WERI-Rb-1 (cell line): ENCODE data around the gene YJU2.

Experiments
- DNase-seq: peaks from one replicate; pipeline ENCODE4 v3.0.0-alpha.2; 2020
- H3K27ac ChIP-seq: fragments of 250-450 bp; sonication (Bioruptor Pico); 2 replicates; pipeline ENCODE4 v1.5.1; 2020; ENCODE audit warnings: mild to moderate bottlenecking, moderate library complexity
- H3K27me3 ChIP-seq: fragments of 250-450 bp; sonication (Bioruptor Pico); 2 replicates; pipeline ENCODE4 v1.5.1; 2021; ENCODE audit warnings: mild to moderate bottlenecking, low read depth, moderate library complexity; ENCODE audit not compliant: insufficient read depth, severe bottlenecking
- H3K36me3 ChIP-seq: fragments of 250-450 bp; sonication (Bioruptor Pico); 2 replicates; pipeline ENCODE4 v1.5.1; 2020; ENCODE audit warnings: mild to moderate bottlenecking, moderate library complexity
- H3K4me3 ChIP-seq: 2 replicates; pipeline ENCODE4 v1.5.1; 2011; ENCODE audit warnings: low read depth, mild to moderate bottlenecking, control low read depth, low read length
- H3K9me3 ChIP-seq: fragments of 250-450 bp; sonication (Bioruptor Pico); 2 replicates; pipeline ENCODE4 v1.5.1; 2021; ENCODE audit warnings: mild to moderate bottlenecking, moderate library complexity; ENCODE audit not compliant: severe bottlenecking
- CTCF ChIP-seq: IDR thresholded peaks from 2 replicates; pipeline ENCODE4 v1.5.1; 2011; ENCODE audit warnings: low read depth, mild to moderate bottlenecking, control low read depth, inconsistent platforms, low read length

Gene YJU2

GRCh38 chr19:4264812-4265211 lies 17.9 kb downstream of the YJU2 start:
- TF ChIP-seq CTCF = no peak
- Histone ChIP-seq H3K36me3 (peaks cover 27% of the 10 kb centered on the region), H3K9me3 (no peaks in the 10 kb centered on the region), H3K27ac (no peak overlapping the region), H3K27me3 (no peaks in the 10 kb centered on the region), H3K4me3 (no peak overlapping the region)
- no peak for DNase-seq

DNA sequence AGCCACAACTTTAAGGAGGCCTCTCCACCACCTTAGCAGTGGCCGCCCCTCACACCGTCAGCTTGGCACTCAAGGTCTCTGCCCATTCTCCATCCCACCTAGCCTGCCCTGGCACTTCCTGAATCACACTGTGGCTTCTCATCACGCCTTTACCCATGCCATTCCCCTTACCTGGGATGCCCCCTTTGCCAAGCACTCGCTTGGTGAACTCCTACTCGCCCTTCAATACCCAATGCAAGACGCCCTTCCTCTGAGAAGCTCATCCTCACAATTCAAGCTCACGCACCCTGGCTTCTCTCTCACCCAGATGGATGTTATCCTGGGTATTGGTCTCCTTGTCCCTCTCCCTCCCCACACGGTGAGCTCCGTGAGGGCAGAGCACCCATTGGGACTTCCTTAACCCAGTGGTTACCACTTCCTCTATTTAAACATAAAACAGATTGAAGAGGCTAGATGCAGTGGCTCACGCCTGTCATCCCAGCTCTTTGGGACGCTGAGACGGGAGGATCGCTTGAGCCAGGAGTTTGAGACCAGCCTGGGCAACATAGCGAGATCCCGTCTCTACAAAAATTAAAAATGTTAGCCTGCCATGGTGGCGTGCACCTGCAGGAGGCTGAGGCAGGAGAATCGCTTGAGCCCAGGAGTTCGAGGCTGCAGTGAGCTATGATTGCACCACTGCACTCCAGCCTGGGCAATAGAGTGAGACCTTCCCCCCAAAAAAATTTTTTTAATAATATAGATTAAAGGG lies 19.5 kb downstream of the YJU2 start:
- no peak overlapping the region for H3K27ac ChIP-seq
- H3K36me3 ChIP-seq = peaks cover 27% of the 10 kb centered on the region
- no peaks in the 10 kb centered on the region for H3K27me3 ChIP-seq
- H3K4me3 ChIP-seq = no peak overlapping the region
- no peak for DNase-seq
- TF ChIP-seq CTCF = no peak
- no peaks in the 10 kb centered on the region for H3K9me3 ChIP-seq

- H3K27me3 ChIP-seq = no peaks in the 10 kb centered on the region
- H3K36me3 ChIP-seq = peaks cover 21% of the 10 kb centered on the region
- peak; percentile 69 for DNase-seq
- no peak overlapping the region for H3K27ac ChIP-seq
- no peaks in the 10 kb centered on the region for H3K9me3 ChIP-seq
- TF ChIP-seq CTCF = peak; percentile 79
- no peak overlapping the region for H3K4me3 ChIP-seq
Measured at GRCh38 chr19:4267101-4267900, 20.4 kb downstream of the YJU2 start.

DNA sequence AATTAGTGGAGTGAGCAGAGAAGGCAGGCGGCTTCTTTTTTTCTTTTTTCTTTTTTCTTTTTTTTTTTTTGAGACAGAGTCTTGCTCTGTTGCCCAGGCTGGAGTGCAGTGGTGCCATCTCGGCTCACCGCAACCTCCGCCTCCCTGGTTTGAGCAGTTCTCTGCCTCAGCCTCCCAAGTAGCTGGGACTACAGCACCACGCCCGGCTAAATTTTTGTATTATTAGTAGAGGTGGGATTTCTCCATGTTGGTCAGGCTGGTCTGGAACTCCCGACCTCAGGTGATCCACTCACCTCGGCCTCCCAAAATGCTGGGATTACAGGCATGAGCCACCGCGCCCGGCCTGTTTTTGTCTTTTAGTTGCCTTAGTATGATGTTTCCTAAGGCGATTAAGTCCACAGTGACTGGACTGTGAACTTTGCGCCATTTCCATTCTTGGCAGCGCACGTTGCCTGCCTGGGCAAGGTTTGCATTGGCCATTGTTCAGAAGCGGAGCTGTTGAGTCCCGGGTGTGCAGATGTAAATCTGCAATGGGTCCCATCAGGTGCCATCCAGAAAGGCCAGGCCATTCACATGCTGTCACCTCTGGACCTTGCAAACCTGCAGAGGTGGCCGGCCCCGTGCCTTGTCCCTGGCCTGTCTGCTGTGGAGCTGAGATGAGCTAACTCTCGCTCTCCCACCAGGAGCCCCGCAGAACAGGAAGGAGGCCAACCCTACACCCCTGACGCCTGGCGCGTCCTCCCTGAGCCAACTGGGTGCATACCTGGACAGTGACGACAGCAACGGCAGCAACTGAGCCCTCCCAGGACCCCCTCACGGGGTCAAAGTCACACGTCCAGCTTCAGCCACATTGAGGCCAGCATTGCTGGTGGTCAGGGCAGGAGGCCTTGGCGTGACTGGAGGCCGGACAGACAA lies 21.3 kb downstream of the YJU2 start:
- no peak overlapping the region for H3K4me3 ChIP-seq
- no peaks in the 10 kb centered on the region for H3K27me3 ChIP-seq
- peaks cover 20% of the 10 kb centered on the region for H3K36me3 ChIP-seq
- DNase-seq = no peak
- H3K27ac ChIP-seq = no peak overlapping the region
- TF ChIP-seq CTCF = no peak
- no peaks in the 10 kb centered on the region for H3K9me3 ChIP-seq

DNA sequence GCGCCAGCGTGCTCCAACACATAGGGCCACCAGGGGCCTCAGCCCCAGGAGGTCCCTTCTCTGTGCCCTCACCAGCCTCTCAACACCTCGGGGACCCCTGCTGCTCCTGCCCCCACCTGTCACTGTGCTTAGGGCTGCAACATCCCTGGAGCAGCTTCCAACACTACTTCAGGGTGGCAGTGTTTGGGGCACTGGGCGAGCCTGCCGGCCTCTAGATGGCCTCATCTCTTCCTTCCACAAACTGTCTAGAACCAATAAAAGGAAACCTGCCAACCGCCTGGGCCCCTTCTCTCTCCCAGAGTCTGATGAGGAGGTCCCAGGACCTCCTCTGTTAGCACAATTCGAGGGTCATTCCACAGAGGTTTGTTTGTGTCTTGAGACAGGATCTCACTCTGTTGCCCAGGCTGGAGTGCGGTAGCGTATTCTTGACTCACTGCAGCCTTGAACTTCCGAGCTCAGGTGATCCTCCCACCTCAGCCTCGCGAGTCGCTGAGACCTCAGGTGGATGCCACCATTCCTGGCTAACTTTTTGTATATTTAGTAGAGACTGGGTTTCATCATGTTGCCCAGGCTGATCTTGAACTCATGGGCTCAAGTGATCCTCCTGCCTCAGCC lies 22.0 kb downstream of the YJU2 start:
- no peaks in the 10 kb centered on the region for H3K27me3 ChIP-seq

More for the DNA sequence above, 22.0 kb downstream of the YJU2 start:
- Histone ChIP-seq H3K4me3 (no peak overlapping the region), H3K9me3 (no peaks in the 10 kb centered on the region), H3K27ac (no peak overlapping the region), H3K36me3 (peaks cover 20% of the 10 kb centered on the region)
- no peak for DNase-seq
- TF ChIP-seq CTCF = no peak
